Erythroblast (primary cell): ENCODE results near the gene AZGP1.
"Not testable (repeated sequence)": the region's sequence is repeated elsewhere in the genome, so short reads cannot be mapped to it uniquely, and the experiment has no call there.

Experiments
- GATA1 ChIP-seq: IDR thresholded peaks from 2 replicates; pipeline ENCODE4 v1.6.1; 2011; ENCODE audit warnings: low read depth, mild to moderate bottlenecking, control low read depth, low read length, moderate library complexity
- POLR2A ChIP-seq: IDR thresholded peaks from 2 replicates; pipeline ENCODE4 v1.6.1; 2011; ENCODE audit warnings: mild to moderate bottlenecking, low read length

DNA sequence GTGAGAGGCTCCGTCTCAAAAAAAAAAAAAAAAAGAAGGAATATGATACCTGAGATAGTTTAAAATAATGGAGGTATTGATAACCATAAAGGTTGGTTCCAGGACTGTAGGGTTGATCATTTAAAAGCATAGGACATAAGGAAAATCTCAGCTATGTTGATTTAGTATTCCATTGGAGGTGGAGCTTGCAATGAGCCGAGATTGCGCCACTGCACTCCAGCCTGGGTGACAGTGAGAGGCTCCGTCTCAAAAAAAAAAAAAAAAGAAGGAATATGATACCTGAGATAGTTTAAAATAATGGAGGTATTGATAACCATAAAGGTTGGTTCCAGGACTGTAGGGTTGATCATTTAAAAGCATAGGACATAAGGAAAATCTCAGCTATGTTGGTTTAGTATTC is 23.2 kb downstream of the AZGP1 start:
- not testable (repeated sequence) for TF ChIP-seq POLR2A, GATA1
